ENCODE data around the gene FAM161B.
"Not testable (repeated sequence)": the region's sequence is repeated elsewhere in the genome, so short reads cannot be mapped to it uniquely, and the experiment has no call there.

Gene FAM161B

DNA sequence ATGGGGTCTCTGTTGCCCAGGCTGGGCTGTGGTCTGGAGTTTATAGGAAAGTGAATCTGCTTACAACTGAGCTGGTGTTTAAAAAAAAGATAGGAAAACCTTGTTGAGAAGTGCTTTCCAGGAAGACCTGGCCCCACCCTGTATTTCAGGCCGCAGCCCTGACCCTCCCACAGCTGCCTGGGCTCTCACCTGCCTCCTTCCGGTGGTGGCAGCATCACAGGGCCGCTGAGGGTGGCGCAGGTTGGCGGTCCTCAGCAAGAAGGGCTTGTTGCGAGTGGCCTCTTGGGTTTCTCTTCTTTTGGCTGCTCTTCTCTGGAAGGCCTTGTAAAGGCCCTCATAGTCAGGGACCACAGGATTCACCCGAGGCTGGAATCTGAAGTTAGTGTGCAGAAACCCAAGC is 7.7 kb downstream of the FAM161B start:
- H3K36me3 ChIP-seq (ENCODE audit: insufficient read depth, low read depth, low read length), result no peaks in the 10 kb centered on the region
- no peaks in the 10 kb centered on the region for H3K4me1 ChIP-seq (ENCODE audit: insufficient read depth, low read length)
- H3K27me3 ChIP-seq (ENCODE audit: insufficient read depth, low read length), result no peaks in the 10 kb centered on the region
- H3K9me3 ChIP-seq (ENCODE audit: insufficient read depth, low read depth, low read length), result no peaks in the 10 kb centered on the region
- H3K9ac ChIP-seq (ENCODE audit: low read depth, low read length), result no peak overlapping the region
- H3K4me3 ChIP-seq (ENCODE audit: low read length), result no peak overlapping the region
- no peak overlapping the region for H3K27ac ChIP-seq (ENCODE audit: low read length)

DNA sequence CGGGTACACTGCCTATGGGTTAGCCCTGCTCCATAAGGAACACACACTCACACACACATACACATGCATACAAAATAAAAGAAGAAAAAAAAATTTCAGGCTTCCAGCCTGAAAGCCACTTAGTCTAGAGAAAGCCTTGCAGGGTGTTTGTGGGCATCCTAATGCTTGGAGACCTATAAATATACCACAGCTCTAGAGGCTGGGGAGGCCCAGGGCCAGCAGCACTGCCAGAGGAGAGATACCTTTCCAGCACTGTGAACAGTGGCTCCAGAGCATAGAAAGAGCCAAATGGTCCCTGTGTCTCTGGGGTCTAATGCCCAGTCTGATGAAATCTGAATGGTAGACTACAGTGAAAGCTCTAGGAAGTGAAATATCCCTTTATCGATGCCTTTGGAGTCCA is 12.9 kb downstream of the FAM161B start:
- H3K36me3 ChIP-seq (ENCODE audit: insufficient read depth, low read depth, low read length), result peaks cover 17% of the 10 kb centered on the region
- no peak overlapping the region for H3K4me3 ChIP-seq (ENCODE audit: low read length)
- no peak overlapping the region for H3K9ac ChIP-seq (ENCODE audit: low read depth, low read length)
- no peak overlapping the region for H3K27ac ChIP-seq (ENCODE audit: low read length)
- H3K9me3 ChIP-seq (ENCODE audit: insufficient read depth, low read depth, low read length), result no peaks in the 10 kb centered on the region
- H3K27me3 ChIP-seq (ENCODE audit: insufficient read depth, low read length), result no peaks in the 10 kb centered on the region
- no peaks in the 10 kb centered on the region for H3K4me1 ChIP-seq (ENCODE audit: insufficient read depth, low read length)

DNA sequence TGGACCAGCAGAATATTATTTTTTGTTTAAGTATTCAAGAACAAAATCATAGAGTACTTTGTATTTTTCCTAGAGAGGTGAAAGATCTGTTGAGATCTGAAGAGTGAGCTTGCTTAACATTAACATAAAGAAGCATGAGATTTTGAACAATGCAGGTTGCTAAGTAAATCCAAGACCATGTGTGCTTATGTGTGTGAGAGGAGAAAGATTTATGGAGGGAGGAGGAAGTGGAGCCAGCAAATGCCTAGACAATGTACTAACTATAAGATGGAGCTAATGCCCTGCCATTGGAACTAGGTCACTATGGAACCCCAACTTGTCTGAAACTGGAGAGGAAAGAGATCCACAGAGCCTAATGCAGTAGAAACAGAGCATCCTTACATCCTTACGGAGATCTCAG is 13.3 kb downstream of the FAM161B start:
- no peaks in the 10 kb centered on the region for H3K27me3 ChIP-seq (ENCODE audit: insufficient read depth, low read length)
- H3K9ac ChIP-seq (ENCODE audit: low read depth, low read length), result no peak overlapping the region
- no peak overlapping the region for H3K4me3 ChIP-seq (ENCODE audit: low read length)
- no peaks in the 10 kb centered on the region for H3K9me3 ChIP-seq (ENCODE audit: insufficient read depth, low read depth, low read length)
- H3K27ac ChIP-seq (ENCODE audit: low read length), result no peak overlapping the region
- peaks cover 21% of the 10 kb centered on the region for H3K36me3 ChIP-seq (ENCODE audit: insufficient read depth, low read depth, low read length)
- no peaks in the 10 kb centered on the region for H3K4me1 ChIP-seq (ENCODE audit: insufficient read depth, low read length)

DNA sequence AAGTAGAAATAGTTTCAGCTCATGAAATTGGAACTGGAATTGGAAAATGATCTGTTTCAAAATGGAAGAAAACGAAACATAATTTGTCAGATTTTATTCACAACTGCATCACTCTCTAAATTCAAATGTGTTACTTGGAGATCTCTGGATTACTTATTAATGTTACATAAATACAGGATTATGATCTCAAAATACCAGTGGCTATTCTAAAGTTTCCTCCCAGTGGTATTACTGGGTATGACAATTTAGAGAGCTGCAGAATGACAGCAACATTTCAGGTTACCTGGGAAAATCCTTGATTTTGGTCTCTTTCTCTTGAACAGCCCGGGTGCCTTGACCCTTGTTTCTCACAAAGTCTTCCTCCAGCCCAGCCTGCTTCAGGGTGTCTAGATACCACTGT is 14.2 kb downstream of the FAM161B start:
- H3K36me3 ChIP-seq (ENCODE audit: insufficient read depth, low read depth, low read length), result peaks cover 30% of the 10 kb centered on the region

DNA sequence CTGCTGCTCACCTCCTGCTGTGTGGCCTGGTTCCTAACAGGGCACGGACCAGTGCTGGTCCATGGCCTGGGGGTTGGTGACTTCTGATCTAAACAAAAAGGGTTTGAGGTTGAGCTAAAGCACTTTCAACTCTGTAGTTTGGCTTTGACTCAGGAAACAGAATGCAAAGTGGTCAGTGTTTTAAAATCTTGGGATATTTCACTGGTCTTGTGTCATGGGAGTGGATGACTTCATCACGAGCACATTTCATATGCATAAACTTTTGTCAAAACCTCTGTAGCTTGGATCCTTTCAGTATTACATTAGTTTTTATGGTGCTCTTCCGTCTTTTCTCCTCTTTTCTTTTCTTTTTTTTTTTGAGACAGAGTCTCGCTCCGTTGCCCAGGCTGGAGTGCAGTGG is 25.6 kb downstream of the FAM161B start:
- H3K27me3 ChIP-seq (ENCODE audit: insufficient read depth, low read length), result no peaks in the 10 kb centered on the region
- H3K4me3 ChIP-seq (ENCODE audit: low read length), result no peak overlapping the region
- H3K9me3 ChIP-seq (ENCODE audit: insufficient read depth, low read depth, low read length), result no peaks in the 10 kb centered on the region
- H3K36me3 ChIP-seq (ENCODE audit: insufficient read depth, low read depth, low read length), result peaks cover 87% of the 10 kb centered on the region
- H3K9ac ChIP-seq (ENCODE audit: low read depth, low read length), result no peak overlapping the region
- no peaks in the 10 kb centered on the region for H3K4me1 ChIP-seq (ENCODE audit: insufficient read depth, low read length)
- no peak overlapping the region for H3K27ac ChIP-seq (ENCODE audit: low read length)

More for the DNA sequence above, 14.2 kb downstream of the FAM161B start:
- no peaks in the 10 kb centered on the region for H3K9me3 ChIP-seq (ENCODE audit: insufficient read depth, low read depth, low read length)
- H3K4me3 ChIP-seq (ENCODE audit: low read length), result no peak overlapping the region
- H3K27me3 ChIP-seq (ENCODE audit: insufficient read depth, low read length), result no peaks in the 10 kb centered on the region
- no peaks in the 10 kb centered on the region for H3K4me1 ChIP-seq (ENCODE audit: insufficient read depth, low read length)
- no peak overlapping the region for H3K9ac ChIP-seq (ENCODE audit: low read depth, low read length)
- no peak overlapping the region for H3K27ac ChIP-seq (ENCODE audit: low read length)

DNA sequence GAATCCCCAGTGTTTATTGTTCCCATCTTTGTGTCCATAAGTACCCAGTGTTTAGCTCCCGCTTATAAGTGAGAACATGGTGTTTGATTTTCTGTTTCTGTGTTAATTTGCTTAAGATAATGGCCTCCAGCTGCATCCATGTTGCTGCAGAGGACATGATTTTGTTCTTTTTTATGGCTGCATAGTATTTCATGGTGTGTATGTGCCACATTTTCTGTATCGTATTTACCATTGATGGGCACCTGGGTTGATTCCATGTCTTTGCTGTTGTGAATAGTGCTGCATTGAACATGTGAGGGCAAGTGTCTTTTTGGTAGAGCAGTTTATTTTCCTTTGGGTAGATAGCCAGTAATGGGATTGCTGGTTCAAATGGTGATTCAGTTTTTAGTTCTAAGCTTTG is 30.4 kb downstream of the FAM161B start:
- H3K36me3 ChIP-seq (ENCODE audit: insufficient read depth, low read depth, low read length), result peaks cover 54% of the 10 kb centered on the region
- not testable (repeated sequence) for H3K9ac ChIP-seq (ENCODE audit: low read depth, low read length); H3K4me1 ChIP-seq (ENCODE audit: insufficient read depth, low read length); H3K27ac ChIP-seq (ENCODE audit: low read length); H3K27me3 ChIP-seq (ENCODE audit: insufficient read depth, low read length); H3K9me3 ChIP-seq (ENCODE audit: insufficient read depth, low read depth, low read length); H3K4me3 ChIP-seq (ENCODE audit: low read length)

DNA sequence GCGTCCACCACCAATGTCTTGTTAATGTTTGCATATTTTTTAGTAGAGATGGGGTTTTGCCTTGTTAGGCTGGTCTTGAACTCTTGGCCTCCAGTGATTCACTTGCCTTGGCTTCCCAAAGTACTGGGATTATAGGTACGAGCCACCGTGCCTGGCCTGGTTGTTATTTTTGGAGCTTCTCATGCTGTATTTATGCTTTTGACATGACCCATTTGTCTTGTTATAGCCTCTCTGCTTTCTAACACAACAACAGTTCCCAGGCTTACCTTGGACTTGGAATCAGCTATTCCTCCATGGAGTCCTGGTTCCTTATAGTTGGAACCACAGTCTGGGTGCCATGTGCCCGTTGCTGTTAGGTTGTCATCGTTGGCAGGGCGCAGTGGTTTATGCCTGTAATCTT is 33.6 kb downstream of the FAM161B start:
- Histone ChIP-seq H3K36me3 (ENCODE audit: insufficient read depth, low read depth, low read length) (peaks cover 50% of the 10 kb centered on the region), H3K27me3 (ENCODE audit: insufficient read depth, low read length) (no peaks in the 10 kb centered on the region), H3K9me3 (ENCODE audit: insufficient read depth, low read depth, low read length) (no peaks in the 10 kb centered on the region), H3K4me3 (ENCODE audit: low read length) (no peak overlapping the region), H3K27ac (ENCODE audit: low read length) (no peak overlapping the region), H3K9ac (ENCODE audit: low read depth, low read length) (no peak overlapping the region), H3K4me1 (ENCODE audit: insufficient read depth, low read length) (no peaks in the 10 kb centered on the region)

DNA sequence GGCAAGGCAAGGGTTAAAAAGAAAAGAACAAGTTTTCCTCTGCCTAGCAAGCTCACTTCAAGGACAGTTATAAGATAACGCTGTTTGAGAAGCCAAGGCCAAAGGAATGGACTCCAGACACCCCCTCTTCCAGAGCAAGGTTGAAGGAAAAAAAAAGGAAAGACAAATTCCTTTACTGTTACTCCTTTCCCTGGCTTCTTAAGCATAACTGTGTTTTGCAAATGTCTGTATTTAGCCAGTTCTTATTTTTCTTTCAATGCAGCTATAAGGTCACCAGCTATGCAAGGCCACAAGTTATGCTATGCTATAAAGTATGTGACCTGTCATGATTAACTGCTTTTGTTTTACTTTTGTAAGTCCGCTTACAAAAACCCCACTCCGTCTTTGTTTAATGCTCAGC is 36.6 kb downstream of the FAM161B start:
- Histone ChIP-seq H3K27me3 (ENCODE audit: insufficient read depth, low read length) (no peaks in the 10 kb centered on the region), H3K36me3 (ENCODE audit: insufficient read depth, low read depth, low read length) (peaks cover 62% of the 10 kb centered on the region), H3K4me3 (ENCODE audit: low read length) (no peak overlapping the region), H3K9ac (ENCODE audit: low read depth, low read length) (no peak overlapping the region), H3K27ac (ENCODE audit: low read length) (no peak overlapping the region), H3K4me1 (ENCODE audit: insufficient read depth, low read length) (no peaks in the 10 kb centered on the region), H3K9me3 (ENCODE audit: insufficient read depth, low read depth, low read length) (no peaks in the 10 kb centered on the region)

DNA sequence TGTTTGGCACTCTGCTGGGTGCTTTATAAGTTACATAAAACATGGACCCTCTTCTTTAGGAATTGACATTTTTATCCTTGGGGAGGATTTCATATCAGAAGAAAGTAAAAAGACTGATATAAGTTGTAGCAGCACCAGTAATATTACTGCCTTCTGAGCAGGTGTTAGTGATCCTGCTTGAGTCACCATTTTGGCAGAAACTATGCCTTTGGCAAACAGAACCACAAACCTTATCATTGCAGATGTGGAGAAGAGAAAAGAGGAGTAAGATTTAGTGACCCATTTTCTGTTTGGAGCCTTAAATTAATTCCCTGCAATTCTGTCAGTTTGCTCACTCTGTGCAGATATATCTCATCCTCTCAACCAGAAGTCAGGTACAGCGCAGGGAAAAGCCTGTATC is 40.2 kb downstream of the FAM161B start:
- H3K27me3 ChIP-seq (ENCODE audit: insufficient read depth, low read length), result no peaks in the 10 kb centered on the region
- H3K9ac ChIP-seq (ENCODE audit: low read depth, low read length), result no peak overlapping the region
- H3K9me3 ChIP-seq (ENCODE audit: insufficient read depth, low read depth, low read length), result no peaks in the 10 kb centered on the region
- H3K36me3 ChIP-seq (ENCODE audit: insufficient read depth, low read depth, low read length), result peaks cover 86% of the 10 kb centered on the region
- no peak overlapping the region for H3K4me3 ChIP-seq (ENCODE audit: low read length)
- no peaks in the 10 kb centered on the region for H3K4me1 ChIP-seq (ENCODE audit: insufficient read depth, low read length)
- no peak overlapping the region for H3K27ac ChIP-seq (ENCODE audit: low read length)

DNA sequence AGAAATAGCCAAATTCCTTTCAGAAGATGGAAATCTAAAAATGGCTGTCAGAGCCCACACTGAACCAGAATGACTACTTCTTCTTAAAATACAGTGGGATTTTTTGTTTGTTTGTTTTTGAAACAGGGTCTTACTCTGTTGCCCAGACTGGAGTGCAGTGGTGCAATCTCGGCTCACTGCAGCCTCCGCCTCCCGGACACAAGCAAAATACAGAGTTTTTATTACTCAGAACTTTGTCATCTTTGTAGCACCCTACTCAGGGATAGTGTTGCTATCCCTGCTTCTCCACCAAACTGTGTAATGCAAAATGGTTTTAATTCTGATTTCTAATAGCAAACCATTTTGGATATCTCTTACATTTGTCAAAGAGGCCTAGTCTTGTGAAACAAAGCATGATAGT is 46.9 kb downstream of the FAM161B start:
- no peaks in the 10 kb centered on the region for H3K4me1 ChIP-seq (ENCODE audit: insufficient read depth, low read length)
- H3K4me3 ChIP-seq (ENCODE audit: low read length), result no peak overlapping the region
- H3K27me3 ChIP-seq (ENCODE audit: insufficient read depth, low read length), result no peaks in the 10 kb centered on the region
- no peak overlapping the region for H3K9ac ChIP-seq (ENCODE audit: low read depth, low read length)
- no peaks in the 10 kb centered on the region for H3K9me3 ChIP-seq (ENCODE audit: insufficient read depth, low read depth, low read length)
- peaks cover 60% of the 10 kb centered on the region for H3K36me3 ChIP-seq (ENCODE audit: insufficient read depth, low read depth, low read length)
- no peak overlapping the region for H3K27ac ChIP-seq (ENCODE audit: low read length)

DNA sequence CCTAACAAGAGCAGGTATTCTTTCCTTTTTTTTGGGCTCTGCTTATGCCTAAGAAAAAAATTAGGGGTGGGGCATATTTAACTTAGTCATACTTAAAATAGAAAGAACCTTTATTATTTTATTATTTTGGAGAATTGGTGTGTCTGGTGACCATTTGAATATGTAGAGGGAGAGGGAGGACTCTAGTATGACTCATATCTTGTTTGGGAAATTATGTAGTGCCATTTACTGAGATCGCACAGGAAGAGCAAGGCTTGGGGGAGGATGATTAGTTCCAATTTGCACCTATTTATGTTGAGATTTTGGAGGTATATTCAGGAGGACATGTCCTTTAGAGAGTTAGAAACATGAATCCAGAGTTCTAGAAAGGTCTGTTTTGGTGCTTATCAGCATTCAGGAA is 53.4 kb downstream of the FAM161B start:
- no peaks in the 10 kb centered on the region for H3K27me3 ChIP-seq (ENCODE audit: insufficient read depth, low read length)
- no peaks in the 10 kb centered on the region for H3K9me3 ChIP-seq (ENCODE audit: insufficient read depth, low read depth, low read length)
- no peak overlapping the region for H3K4me3 ChIP-seq (ENCODE audit: low read length)
- no peaks in the 10 kb centered on the region for H3K4me1 ChIP-seq (ENCODE audit: insufficient read depth, low read length)
- H3K9ac ChIP-seq (ENCODE audit: low read depth, low read length), result no peak overlapping the region
- H3K36me3 ChIP-seq (ENCODE audit: insufficient read depth, low read depth, low read length), result peaks cover 65% of the 10 kb centered on the region
- H3K27ac ChIP-seq (ENCODE audit: low read length), result no peak overlapping the region

DNA sequence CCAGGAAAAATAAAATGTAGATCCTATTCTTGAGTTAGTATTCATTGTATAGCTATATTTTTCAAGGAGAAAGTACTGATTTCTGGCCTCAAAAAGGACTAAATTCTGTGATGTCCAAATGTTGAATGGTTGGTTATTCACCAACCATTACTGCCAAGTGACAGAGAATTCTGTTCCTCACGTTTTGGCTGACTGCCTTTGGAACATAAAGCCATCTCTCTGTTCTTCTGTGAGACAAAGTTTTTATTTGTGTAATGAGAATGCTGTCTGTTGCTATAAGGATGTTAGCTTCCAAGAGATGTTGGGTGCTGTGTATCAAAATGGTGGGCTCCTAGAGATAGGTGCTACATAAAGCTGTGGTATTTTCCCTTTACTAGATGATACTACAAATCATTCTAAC is 54.0 kb downstream of the FAM161B start:
- Histone ChIP-seq H3K4me3 (ENCODE audit: low read length) (no peak overlapping the region), H3K27me3 (ENCODE audit: insufficient read depth, low read length) (no peaks in the 10 kb centered on the region), H3K4me1 (ENCODE audit: insufficient read depth, low read length) (no peaks in the 10 kb centered on the region), H3K27ac (ENCODE audit: low read length) (no peak overlapping the region), H3K9me3 (ENCODE audit: insufficient read depth, low read depth, low read length) (no peaks in the 10 kb centered on the region), H3K36me3 (ENCODE audit: insufficient read depth, low read depth, low read length) (peaks cover 65% of the 10 kb centered on the region), H3K9ac (ENCODE audit: low read depth, low read length) (no peak overlapping the region)

DNA sequence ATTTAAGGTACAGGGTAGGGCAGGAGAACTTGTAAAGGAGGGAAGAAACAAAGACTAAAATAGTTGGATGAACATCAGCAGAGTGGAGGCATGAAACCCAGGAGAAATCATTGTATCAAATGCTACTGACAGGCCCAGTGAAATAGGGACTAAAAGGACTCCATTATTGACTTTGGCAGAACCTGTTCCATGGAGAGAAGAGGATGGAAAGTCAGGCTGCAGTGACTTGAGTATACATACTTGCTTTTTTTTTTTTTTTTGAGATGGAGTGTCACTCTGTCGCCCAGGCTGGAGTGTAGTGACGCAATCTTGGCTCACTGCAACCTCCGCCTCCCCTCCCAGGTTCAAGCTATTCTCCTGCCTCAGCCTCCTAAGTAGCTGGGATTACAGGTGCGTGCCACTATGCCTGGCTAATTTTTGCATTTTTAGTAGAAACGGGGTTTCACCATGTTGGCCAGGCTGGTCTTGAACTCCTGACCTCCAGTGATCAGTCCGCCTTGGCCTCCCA is 55.7 kb downstream of the FAM161B start:
- peaks cover 59% of the 10 kb centered on the region for H3K36me3 ChIP-seq (ENCODE audit: insufficient read depth, low read depth, low read length)
- not testable (repeated sequence) for H3K9me3 ChIP-seq (ENCODE audit: insufficient read depth, low read depth, low read length); H3K4me3 ChIP-seq (ENCODE audit: low read length); H3K9ac ChIP-seq (ENCODE audit: low read depth, low read length); H3K27ac ChIP-seq (ENCODE audit: low read length); H3K4me1 ChIP-seq (ENCODE audit: insufficient read depth, low read length); H3K27me3 ChIP-seq (ENCODE audit: insufficient read depth, low read length)
